A172 (cell line): ENCODE measurements around the gene BACE2. TPM values are rescaled to one million over a fixed set of nuclear protein-coding genes. Genes with fewer than 3 reads are reported as not detected.

Experiments used
- DNase-seq: peaks from one replicate; pipeline ENCODE4 v3.0.0-alpha.2; 2015; ENCODE audit warnings: low spot score
- total RNA-seq: library from RNA; depleted of rRNA; stranded (reverse); fragments of >200 nt; shearing (Covaris generic); gene quantifications from 2 replicates; pipeline ENCODE4 v1.2.3, GENCODE V29; 2014; rRNA removed

BACE2 gene
- total RNA-seq, 1 experiment from 2014 or later, result 46.6 TPM

- DNase-seq, result no peak
Observed at GRCh38 chr21:41321908-41322495, 154.0 kb downstream of the BACE2 start.

GRCh38 chr21:41322496-41323382 is 154.8 kb downstream of the BACE2 start:
- no peak for DNase-seq

- no peak for DNase-seq
Observed at GRCh38 chr21:41325138-41325912, 157.4 kb downstream of the BACE2 start.

- DNase-seq, result no peak
Observed at GRCh38 chr21:41326414-41327080, 158.6 kb downstream of the BACE2 start.

- DNase-seq, result no peak
Observed at GRCh38 chr21:41327753-41328152, 159.8 kb downstream of the BACE2 start.

- peak; percentile 87 for DNase-seq
Observed at GRCh38 chr21:41328660-41329607, 161.0 kb downstream of the BACE2 start.

Other genes starting within 250 kb of the BACE2 start
- gene FAM3B, start 148.6 kb downstream of the BACE2 start, total RNA-seq, result not detected in 2 replicates
- gene MX2, start 193.9 kb downstream of the BACE2 start, total RNA-seq, result 9.7 and 13.2 TPM in 2 replicates